NCI-H748 (cell line): ENCODE results near the gene EIF6.
"Not testable (repeated sequence)": the region's sequence is repeated elsewhere in the genome, so short reads cannot be mapped to it uniquely, and the experiment has no call there.

Experiments used
- DNase-seq: peaks from one replicate; lab custom pipeline; 2025; ENCODE audit not compliant: unreplicated experiment; lab: John Stamatoyannopoulos, UW

The EIF6 gene

DNA sequence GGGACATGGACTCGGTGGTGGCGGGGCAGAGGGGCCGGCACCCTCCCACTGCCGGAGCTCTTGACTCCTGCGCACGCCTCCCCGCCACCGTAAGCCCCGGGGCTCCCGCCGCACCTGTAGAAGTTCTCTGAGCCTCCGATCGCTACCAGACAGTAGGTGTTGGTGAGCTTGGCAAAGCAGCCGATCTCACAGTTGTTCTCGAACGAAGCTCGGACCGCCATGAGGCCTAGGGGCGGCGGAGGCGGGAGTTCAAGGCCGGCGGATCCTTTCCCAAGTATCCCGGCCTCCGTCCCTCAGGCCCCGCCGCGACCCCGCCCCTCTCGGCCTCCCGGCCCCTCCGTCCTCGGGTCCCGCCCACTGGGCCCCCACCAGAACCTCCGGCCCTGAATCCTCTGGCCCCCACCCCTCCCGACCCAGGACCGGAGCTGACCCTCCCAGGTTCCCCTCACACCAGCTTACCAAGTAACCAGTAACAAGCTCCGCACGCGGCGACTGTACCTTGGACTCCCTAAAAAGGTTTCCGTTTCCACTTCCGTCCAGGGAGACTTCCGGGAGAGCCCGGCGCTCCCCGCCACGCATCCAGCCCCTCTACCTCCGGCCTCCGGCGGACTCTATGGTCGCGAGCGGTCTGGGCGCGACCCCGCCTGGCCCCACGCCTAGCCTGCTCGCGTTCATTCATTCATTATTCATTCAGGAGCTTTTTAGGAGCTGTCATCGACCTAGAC is at the start of gene EIF6:
Gene EIF6, minus strand, starts transcription at position 506 of the 725 bp plus-strand sequence. Its CDS starts 285 bp downstream, at position 221.
- peak; percentile 92 for DNase-seq

DNA sequence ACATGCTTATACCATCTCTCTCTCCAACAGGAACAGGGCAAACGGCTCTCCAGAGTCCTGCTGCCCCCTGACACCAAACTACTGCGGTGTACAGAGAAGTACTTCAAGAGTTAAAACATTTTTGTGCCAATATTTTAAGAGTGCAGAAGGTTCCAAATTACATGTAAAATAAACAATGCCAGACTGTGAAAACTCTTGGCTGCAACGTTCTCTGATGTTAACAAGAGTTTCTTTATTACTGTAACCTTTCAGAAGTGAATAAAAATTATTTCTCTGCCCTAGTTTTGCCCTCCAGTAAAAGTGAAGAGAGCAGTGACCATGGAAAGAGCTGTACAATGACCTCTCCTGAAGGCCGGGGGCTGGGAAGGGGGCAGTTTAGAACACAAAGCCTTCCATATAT is 49.0 kb upstream of the EIF6 start:
- DNase-seq, result no peak

DNA sequence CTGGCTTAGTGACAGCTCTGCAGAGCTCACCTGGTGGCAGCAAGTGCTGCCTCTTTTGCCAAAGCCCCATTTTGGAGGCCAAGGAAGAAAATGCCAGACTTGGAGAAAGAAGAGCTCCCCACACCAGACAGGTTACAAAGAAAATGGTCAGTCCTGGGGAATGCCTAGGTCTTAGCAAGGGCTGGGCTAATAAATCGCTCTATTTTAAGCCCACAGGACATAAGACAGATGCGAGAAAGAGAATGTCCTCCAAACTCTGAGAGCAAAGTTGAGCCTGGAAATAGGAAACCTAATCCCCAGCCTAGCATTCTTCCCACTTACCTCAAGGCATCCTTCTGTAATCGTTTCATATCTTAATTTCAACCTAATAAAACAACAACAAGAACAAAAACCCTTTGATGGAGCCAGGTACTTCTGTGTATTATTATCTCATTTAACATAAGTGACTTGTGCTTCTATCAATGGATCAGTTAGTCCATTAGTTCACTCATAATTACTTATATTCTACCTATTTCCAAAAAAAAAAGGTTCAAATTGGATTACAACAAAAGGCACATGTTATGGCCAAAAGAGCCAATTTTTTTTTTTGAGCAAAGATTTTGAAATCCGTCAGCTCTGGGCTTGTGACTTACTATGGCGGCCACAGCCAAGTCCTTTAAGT is 48.1 kb upstream of the EIF6 start:
- no peak for DNase-seq

DNA sequence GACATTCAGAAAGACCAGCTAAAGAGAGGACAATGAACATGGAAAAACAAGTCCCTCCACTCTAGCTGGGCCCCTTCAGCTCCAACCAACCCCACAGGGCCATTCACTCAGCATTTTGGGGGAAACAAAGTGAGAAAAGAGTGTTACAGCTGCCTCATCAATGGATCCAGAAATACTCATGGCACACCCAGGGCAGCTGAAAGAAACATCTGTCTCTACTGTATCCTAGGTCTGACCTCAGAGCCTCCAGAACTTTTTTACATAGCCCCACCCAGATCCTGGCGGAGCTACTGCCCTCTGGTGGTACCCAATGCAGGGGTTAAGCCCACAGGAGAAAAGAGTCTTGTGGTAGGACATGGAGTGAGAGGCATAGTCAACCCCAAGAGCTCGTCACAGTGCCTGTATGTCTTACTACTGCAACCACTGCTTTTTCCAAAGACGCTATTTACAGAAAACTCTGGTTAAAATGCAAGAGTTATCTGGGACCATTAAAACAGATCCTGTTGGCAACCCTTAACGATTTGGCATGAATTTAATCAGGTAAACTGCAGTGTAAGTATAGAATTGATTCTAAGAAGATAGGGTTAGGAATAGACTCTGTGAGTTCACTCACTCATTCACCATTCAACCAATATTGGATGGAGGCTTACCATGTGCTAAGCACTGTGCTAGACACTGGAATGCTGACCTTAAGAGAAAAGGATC is 45.0 kb upstream of the EIF6 start:
- DNase-seq, result peak; percentile 12

GRCh38 chr20:35328689-35329088 is 44.1 kb upstream of the EIF6 start:
- DNase-seq, result no peak

DNA sequence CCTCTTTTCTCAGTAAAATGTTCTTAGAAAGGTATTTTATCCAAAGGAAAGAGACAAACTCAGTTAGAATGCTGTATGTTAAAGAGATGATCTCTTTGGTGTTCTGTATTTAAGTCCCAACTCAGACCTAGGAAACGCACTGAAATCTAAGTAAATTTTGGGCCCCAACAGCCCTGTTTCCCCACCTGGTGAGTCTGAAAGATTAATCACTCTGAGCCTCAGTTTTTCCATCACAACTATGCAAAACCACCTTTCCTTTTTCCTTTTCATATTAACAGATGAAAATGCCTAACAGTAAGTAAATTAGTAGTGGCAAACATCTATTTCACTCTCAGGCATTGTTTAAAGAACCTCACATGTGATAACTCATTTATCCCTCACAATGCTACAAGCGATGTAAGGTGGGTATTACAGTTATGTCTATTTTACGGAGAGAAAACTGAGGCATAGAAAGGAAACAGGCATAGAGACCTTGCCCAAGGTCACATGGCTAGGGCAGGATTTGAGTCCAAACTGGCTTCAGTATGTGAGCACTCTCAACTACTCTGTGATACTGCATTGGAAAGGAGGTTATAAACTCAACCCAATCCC is 43.6 kb upstream of the EIF6 start:
- no peak for DNase-seq

DNA sequence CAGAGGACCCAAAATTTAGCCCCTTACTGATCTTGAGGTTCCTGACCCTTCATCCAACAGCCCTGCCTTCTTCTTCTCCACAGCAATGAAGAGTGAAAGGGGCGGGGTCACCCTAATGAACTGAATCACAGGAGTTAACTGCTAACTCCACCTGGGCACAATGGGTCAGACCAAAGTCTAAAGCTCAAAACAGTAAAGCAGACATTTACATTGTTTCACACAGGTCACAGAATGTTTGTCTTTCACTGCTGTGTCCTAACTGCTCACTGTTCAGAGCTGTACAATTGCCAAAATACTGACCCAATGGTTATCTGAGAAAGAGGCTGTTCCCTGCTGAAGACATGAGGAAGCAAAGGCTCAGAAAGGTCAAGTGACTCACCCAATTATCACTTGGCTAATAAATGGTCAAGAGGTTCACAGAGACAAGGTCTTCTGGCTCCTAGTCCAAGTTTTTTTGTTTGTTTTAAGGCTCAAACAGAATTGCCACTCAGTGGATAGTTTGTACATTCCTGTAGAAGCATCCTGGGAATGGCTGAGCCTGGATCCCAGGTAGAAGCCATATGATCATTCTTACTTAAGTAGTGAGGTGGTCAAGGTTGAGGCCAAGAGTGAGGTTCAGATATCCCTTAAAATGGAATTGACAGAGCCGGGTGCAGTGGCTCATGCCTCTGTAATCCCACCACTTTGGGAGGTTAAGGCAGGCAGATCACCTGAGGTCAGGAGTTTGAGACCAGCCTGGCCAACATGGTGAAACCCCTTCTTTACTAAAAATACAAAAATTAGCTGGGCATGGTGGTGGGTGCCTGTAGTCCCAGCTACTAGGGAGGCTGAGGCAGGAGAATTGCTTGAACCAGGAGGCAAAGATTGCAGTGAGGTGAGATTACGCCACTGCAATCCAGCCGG is 42.8 kb upstream of the EIF6 start:
- no peak for DNase-seq

DNA sequence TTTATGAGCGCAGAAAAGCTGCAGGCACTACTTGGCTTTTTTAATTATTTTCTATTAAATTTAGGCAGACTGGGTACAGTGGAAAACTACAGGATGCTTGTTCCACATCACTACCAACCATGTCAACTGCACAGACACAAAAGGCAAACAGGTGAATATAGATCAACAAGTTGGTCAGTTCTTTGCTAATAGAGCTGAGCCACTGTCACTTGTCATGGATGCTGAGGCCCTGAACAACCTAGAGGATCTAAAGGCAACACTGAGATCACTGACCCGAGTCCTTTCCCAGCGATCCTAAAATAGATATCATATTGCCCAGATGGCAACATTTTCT is 42.1 kb upstream of the EIF6 start:
- no peak for DNase-seq

GRCh38 chr20:35326021-35326739 is 41.6 kb upstream of the EIF6 start:
- no peak for DNase-seq

- no peak for DNase-seq
Observed at GRCh38 chr20:35325401-35325800, 40.8 kb upstream of the EIF6 start.

GRCh38 chr20:35320396-35321126 is 36.0 kb upstream of the EIF6 start:
- no peak for DNase-seq

GRCh38 chr20:35319871-35320197 is 35.3 kb upstream of the EIF6 start:
- DNase-seq, result no peak

GRCh38 chr20:35319192-35319870 is 34.8 kb upstream of the EIF6 start:
- DNase-seq, result no peak

DNA sequence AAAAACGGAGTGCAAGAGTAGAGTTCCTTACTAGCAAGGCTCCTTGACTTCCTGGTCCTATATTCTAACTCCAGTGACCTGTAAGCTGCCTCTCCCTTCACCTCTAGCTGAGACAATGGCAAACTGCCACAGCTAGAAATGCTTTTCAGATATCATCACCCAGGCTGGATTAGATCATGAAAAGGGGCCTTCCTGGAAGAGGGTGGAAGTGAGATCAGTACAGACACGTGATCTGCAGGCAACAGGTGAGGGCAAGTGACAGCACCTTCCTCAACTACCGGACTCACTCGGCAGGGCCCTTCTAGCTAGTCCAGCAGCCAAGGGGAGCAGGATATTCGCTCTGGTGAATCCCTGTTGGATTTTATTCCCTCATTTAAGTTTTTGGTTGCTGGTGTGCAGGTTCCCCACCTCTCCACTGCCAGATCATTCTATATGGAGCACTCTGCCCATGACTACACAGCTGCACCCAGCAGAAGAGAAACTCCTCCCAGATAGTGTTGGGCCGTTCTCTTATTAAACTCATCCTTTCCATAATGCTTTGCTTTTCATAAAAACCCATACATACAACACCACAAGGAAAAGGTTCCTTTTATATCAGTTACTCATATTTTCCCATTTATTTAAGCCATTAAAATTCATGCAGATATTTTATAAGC is 34.1 kb upstream of the EIF6 start:
- no peak for DNase-seq

DNA sequence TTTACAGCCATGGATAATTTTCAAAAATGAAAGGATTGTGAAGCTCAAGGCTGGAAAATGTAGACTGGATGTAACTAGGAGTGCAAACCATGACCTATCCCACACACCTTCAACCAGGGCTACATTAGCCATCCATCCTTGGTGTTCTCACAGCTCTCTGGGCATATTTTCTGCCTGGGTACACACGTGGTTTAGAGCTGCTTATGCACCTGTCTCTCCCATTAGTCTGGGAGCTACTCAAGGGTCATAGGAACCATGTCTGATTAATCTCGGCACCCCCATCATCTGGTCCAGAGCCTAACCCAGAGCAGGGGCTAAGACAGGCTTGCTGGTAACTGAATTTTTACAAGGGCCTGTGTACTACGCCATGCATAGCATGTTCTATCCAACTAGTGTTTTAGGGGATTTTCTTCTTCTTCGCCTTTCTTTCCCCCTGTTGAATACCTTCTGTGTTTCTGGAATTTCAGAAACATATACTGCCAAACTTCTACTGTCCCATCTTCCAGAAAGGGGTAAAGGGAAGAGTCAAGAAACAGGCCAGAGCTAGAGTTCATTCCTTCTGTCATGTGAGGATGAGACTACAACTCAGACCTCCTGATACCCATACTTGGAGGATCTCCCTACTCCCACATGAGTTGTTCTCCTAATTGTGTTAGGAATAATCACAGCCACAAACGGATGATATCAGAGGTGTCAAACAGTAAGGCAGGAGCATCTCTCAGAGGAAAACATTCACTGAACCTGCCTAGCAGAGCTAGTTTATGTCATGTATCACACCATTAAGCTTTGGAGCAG is 33.0 kb upstream of the EIF6 start:
- no peak for DNase-seq

GRCh38 chr20:35316086-35316485 is 31.5 kb upstream of the EIF6 start:
- DNase-seq, result no peak

- DNase-seq, result not testable (repeated sequence)
Observed at GRCh38 chr20:35315632-35316020, 31.1 kb upstream of the EIF6 start.
